GM19043 (cell line): ENCODE results near the gene KCTD17.

ENCODE experiments used
- ATAC-seq: cut with Tn5 transposase; IDR thresholded peaks from one replicate; pipeline ENCODE4 v1.9.1; 2021; ENCODE audit warnings: low read depth; ENCODE audit not compliant: unreplicated experiment

Gene KCTD17

DNA sequence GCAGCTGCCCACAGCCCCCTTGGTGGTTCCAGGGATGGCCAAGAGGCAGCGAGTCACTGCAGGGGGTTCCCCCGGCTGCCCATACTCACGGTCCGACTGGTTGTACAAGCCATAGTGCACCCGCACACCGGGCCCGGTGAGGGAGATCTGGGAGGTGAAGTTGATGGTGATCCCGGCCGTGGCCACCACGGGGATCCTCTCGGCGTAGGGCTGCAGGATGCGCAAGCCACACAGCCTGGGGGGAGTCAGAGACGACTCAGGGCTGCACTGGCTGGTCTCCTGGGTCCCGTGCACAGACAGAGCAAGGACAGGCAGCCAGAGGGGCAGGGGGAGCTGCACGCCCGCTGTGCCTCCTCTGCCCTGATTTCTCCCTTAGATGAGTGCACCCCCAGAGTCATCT is 23.5 kb downstream of the KCTD17 start:
- ATAC-seq: no peak

DNA sequence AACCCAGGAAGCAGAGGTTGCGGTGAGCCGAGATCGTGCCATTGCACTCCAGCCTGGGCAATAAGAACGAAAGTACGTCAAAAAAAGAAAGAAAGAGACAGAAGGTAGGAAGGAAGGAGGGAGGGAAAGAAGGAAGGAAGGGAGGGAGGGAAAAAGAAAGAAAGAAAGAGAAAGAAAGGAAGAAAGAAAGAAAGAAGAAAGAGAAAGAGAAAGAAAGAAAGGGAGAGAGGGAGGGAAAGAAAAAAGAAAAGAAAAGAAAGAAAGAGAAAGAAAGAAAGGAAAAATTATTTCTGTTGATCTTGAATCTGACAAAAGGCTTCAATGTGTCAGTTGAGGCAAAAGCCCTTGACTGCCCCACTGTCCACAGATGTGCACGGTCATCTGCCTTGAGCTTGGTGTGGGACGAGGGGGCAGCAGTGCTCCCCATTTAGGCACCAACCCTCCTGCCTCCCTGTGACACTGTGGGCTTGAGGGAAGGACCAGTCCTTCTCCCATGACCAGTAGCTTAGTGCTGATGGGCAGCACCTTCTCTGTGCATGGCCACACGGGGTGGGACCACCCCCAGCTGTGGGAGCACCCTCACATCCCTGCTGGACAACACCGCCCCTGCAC is 24.4 kb downstream of the KCTD17 start:
- ATAC-seq: no peak

DNA sequence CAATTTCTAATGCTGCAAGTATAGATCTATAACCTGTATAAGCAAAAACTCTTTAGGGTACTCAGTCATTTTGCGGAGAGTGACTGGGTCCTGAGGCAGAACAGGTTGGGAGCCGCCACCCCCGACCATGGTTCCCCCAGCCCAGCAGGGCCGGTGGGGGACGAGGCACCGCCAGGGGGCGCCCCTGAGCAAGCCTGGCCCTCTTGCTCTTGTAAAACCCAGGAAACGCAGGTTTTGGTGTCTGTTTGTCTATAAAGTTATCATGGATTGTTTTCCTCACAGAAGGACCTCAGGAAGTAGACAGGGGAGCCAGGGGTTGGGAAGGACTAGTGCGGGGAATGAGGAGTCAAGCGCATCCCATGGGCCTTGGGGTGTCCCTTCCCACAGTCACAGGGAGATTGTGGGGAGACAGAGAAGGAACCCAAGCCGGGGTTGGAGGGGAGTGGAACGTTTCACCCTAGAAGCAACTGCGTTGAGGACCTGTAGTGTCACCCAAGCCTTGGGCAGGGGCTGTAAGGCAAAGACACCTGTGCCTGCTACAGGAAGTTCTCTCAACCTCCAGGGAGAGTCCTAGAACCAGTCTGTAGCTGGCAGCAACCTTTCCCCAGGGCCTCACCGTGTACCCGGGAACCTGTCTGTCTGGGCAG is 26.4 kb downstream of the KCTD17 start:
- ATAC-seq: no peak

DNA sequence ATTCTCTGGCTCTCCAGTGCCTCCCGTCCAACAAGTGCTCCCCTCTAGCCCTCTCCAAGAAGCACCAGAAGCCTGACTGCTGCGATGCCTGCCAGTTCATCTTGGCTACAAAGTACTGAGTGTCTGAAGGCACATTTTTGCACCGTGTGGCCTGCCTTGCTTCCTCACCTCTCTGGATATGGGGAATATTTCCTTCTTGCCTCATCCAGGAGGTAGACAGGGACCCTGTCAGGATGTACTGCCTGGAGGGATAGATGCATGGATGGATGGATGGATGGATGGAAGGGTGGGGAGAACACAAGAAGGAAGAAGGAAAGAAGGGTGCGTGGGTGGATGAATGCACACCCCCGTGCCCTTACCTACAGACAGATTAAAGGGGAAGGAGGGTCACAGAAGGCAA is 27.6 kb downstream of the KCTD17 start:
- ATAC-seq: no peak

DNA sequence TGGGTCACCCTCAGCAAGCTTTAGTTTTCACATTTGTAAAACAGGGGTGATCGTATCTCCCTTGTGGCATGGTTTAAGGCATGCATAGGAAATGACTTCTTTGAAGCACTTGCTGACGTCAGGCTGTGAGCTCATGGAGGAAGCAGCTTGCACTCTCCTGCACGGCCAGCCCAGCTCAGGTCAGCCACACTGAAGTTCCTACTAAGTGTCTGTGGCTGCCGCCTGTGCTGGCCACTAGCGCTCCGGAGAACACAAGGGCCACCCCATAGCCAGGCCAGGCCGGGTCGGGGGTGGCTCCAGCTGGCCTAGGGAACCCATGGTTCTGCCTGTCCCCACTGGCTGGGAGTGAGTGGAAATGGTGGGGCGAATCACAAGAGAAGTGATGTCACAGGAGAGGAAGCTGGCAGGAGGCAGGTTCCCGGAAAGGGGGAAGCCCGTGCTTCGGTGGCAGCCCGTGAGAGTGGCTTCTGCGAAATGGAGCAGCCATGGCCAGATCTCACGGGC is 28.2 kb downstream of the KCTD17 start:
- ATAC-seq: no peak

DNA sequence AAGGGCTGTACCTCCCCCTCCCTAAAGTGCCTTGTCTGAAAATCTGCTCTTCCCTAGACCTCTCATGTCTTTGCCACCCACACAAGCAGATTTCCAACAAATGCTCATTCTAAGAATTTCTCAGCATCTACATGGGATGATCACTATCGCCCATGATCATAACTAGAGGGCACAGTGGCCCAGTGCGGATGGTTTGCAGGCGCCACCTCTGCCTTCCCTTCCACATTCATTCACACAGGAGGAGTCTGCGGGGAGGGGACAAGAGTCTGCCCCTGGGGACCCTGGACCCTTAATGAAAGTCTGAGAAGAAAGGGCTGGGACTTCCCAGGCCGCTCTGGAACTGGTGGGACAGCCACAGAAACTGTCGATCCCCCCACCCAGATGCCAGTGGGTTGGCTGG is 28.9 kb downstream of the KCTD17 start:
- no peak for ATAC-seq

DNA sequence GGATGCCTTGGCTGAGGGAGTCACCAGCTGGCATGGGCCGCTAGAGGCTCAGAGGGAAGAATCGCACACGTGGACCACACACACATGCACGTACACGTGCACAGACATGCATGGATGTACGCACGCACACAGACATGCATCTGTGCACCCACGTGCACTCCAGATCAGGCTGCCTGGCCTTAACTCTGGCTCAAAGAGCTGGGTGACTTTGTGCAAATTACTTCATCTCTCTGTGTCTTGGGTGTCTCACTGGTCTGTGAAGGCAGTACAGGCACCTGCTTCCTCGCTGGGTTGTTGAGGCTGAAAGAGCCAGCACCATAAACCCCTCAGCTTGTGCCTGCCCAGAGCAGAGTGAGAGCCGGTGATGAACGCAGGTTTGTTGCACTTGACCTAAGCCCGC is 29.3 kb downstream of the KCTD17 start:
- ATAC-seq: no peak

DNA sequence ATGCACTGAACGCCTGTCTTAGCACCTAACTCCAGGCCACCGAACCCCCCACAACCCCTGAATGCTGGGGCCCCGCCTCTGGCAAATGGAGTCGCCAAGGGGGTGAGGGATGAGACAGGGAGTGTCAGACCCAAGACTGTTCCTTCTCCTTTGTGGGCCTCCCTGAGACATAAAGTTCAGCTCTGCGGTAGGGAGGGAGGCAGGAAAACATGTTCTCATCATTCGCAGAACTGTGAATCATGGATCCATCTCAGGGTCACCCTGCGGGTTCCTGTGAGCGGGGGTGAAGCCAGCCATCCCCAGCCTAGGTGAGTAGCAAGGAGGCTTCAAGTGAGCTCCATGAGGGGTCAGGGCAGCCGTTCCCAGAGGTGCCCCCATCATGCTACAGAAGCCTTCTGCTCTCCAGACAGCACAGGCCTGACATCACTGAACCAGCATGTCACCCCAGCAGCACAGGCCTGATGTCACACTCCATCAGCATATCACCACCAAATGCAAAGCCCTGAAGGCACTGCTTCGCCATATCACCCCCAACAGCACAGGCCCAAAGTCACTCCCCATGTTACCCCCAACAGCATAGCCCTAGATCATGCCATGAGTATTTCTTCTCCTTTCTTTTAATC is 30.8 kb downstream of the KCTD17 start:
- no peak for ATAC-seq

DNA sequence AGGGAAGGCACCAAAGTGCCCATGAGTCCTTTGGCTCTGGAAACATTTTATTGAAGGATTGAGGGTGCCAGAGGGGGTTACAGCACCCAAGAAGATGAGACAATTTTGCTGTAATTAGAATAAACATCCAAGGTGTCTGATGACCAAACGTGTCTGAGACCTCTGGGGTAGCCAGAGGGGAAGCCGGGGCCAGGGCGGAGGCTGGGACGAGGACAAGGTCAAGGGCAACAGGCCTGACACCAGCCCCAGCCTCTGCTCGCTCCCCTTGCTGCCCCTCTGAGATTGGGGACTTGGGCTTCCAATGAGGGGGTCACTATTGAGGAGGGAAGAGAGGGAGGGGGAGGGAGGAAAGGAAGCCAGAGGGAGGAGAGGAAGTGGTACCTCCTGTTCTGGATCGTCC is 32.4 kb downstream of the KCTD17 start:
- ATAC-seq: no peak

DNA sequence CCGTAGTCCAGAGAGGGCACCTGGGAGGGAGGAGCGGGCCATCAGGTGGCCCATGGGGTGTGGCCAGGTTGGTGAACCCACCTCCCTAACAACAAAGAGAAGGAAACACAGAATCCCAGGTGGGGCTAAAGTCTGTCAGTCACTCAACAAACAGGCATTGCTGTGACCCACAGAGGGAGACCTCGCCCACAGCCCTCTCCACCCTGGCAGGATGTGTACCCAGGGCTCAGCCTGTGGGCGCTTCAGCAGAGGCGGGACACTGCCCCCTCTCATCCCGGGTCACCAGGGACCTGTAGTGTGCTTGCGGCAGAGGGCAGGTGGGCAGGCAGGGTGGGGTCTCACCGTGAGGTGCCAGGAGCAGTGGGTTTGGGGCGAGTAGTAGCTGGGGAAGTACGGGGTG is 32.8 kb downstream of the KCTD17 start:
- ATAC-seq: no peak

DNA sequence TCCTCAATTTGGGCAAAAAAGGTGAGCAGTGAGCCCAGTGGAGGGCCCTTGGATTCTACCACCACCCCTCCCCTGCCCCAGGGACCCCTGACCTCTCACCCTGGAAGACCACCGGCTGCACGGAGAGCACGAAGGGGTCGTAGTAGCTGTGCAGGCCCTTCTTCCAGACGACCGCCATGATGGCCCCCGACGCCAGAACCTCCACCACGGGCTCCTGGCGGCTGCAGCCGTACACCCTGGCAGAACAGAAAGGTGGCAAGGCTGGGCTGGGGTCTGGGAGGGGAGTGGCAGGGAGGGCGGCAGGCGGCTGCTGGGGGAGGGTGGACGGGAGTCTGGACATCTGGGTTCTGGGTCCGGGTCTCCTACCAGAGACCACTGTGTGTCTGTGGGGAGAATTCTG is 34.6 kb downstream of the KCTD17 start:
- ATAC-seq: no peak

DNA sequence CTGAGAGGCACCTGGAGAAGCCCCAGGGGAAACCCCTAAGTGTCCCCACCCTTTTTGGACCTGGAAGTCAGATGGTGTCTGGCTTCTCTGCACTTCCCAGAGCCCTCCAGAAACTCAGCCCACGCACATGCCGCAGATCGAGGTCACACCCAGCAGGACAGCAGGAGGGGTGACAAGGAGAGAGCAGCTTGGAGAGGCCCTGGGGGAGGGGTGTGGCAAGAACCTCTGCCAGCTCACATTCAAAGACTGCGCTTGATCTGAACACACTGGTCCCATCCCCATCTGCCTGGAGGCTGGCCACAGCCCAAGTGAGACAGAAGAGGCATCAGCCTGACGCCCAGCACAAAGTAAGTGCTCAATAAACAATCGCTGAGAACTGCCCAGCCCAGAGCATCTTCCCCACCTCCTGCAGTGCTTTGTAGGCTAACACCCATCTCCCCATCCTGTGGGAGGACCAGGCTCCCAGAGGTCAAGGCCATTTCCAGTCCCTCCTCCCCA is 36.6 kb downstream of the KCTD17 start:
- no peak for ATAC-seq

DNA sequence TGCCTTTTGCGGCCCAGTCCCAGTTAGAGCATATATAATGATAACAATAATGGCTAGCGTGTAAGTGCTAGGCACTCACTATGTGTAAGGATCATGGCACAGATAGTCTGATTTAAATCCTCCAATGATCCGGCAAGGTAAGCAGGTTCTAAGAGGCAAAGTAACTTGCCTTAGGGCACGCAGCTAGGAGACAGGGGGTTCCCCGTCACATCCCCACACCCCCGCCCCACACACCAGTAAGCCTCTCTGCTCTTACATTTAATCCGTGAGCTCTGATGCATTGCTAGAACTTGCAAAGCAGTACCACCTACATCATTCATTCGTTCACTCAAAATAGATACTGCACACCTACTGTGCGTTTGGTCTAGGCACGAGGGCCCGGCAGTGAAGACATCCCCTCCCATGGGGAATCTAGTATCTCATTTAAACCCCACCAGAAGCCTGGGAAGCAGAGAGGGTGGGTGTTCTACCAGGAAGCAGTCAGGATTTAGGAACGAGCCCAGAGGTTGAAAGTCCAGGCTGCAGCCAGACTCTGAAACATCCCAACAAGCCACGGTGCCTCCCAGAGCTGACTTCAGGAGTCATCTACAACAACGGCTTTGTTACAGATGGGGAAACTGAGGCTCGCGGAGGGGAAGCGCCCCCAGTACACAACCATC is 37.3 kb downstream of the KCTD17 start:
- no peak for ATAC-seq

DNA sequence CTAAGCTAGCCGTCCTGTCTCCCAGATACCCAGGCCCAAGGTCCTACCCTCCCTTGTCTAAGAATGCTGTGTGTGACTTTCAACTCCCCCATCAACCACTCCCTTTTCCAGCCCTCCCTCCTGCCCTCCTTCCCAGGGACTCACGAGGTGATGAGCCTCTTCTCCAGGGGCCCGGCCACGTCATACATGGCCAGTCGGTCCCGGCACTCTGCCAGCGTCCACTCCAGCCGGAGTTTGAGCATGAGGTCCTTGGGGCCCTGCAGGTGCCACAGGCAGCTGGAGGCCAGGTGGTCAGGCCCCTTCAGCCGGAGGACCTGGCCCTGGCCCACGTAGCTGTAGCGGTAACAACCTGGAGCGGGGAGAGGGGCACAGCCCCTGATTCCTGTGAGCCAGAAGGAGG is 37.9 kb downstream of the KCTD17 start:
- ATAC-seq: no peak

DNA sequence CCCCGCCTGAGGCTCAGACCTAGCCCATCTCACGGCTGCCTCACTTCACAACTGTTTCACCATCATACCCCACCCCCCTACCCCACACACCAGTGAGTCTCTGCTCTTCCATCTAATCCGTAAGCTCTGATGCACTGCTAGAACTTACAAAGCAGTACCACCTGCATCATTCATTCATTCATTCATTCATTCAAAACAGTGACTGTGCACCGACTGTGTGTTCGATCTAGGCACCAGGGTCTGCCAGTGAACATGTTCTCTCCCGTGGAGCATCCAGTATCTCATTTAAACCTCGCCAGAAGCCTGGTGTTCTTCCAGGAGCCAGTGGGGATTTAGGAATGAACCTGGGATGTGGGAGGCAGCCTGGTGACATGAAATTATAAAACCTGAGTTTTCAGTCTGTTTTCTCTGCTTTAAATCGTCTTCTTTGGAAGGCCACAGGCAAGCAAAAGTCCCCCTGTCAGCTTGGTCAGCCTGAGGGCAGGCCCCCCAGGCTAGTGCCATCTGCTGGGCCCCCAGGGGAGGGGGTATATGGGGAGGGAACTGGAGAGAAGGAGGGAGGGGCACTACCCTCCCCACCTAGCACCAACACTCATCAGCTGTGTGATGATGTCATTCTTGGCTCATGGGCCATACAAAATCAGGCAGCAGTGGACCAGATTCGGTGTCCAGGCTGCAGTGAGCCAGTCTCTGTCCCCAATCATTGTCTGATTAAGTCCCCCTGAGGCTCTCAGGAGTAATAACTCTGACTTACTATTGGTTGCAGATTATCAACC is 39.6 kb downstream of the KCTD17 start:
- ATAC-seq: no peak

DNA sequence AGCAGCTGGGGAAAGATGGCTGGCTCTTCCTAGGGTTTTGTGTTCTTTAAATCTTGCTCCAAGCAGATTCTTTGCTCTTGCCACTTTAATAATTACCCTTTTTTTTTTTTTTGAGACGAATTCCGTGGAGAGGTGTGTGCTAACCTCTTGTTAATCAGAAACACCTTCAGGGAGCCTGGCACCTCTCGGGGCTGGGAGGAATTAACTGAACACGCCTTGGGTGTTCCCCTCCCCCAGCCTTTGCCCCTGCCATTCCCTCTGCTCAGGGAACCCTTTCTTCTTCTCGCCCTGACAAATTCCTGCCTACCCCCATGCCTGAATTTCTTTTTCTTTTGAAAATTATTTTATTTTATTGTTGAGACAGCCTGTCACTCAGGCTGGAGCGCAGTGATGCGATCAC is 40.5 kb downstream of the KCTD17 start:
- ATAC-seq: no peak

DNA sequence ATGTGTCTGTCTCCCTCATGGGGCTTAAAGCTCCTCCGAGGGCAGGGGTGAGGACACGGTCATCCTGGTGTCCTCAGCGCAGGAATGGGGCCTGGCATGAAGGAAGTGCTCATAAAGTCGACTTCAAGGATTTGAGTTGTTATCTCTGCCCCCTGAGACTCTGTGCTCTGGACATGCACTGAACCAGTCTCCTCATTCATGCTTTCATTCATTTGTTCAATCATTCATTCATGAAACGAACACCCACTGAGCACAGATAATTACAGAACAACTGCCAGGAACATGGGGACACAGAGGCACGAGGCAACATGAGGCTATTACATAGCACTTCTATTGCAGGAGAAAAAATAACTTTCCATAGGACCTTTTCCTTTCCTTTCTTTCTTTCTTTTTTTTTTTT is 41.5 kb downstream of the KCTD17 start:
- no peak for ATAC-seq

DNA sequence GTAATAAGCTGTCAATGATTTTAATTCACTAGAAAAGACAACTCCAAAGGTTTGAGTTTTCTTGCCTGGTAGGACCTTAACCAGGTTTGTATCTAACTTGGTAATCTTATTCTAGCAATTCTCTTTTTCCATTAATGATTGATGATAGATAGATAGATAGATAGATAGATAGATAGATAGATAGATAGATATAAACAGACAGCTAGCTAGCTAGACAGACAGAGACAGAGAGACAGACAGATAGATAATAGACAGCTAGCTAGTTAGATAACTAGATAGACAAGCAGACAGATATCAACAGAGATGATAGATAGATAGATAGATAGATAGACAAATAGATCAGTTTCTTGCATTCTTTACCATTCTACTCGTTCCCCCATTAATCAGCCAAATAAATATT is 42.7 kb downstream of the KCTD17 start:
- no peak for ATAC-seq

DNA sequence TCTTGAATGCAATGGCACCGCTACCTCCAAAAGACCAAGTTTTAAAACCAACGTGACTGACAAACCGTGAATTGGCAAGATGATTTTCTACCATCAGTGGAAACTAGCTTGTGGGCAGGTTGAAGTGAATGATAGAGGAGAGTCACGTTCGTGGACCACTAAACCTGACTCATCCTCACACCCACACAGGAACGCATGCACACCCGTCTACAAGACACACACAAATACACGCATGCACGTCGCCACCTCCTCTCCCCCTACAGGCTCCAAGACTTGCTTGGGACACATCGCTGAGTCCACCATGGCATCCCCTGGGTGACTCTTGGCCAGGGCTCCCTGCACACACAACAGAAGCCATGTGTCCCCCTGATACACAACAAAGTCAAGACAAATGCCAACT is 43.6 kb downstream of the KCTD17 start:
- no peak for ATAC-seq

DNA sequence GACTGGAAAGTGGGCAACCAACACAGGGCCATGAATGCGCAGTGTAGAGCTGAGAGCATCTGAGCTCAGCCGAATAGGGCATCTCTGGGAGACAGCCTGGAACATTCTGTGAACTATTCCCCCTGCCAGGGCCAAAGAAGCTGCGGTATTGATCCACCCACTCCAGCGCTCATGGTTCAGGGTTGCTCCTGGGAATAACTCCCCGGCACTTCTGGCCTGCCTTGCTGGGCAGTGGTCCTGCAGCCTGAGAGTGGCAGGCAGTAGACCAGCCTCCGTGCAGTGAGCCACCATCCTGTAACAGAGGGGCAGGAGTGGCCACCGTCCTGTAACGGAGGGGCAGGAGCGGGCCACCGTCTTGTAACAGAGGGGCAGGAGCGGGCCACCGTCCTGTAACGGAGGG is 45.8 kb downstream of the KCTD17 start:
- no peak for ATAC-seq
